SK-N-SH (cell line): ENCODE measurements around the gene ASPDH. TPM values are rescaled to one million over a fixed set of nuclear protein-coding genes. Genes with fewer than 3 reads are reported as not detected.

ENCODE experiments used
- CTCF ChIA-PET: fragments of 300-600, 350-600 bp; formaldehyde crosslinking; extraction: SDS; loops from one replicate; lab custom pipeline; 2021; lab: Yijun Ruan, JAX
- POLR2A ChIA-PET: fragments of 350-600 bp; sonication (Branson Sonifier 250); formaldehyde crosslinking; extraction: SDS; loops from one replicate; lab custom pipeline; 2020; ENCODE audit warnings: antibody characterized with exemption, inconsistent platforms; lab: Yijun Ruan, JAX
- DNase-seq: peaks from one replicate; pipeline ENCODE4 v3.0.0; 2012
- H2AFZ ChIP-seq: fragments of 200-600 bp; sonication (generic); 2 replicates; pipeline ENCODE4 v1.8.1; 2016; ENCODE audit warnings: antibody characterized with exemption, mild to moderate bottlenecking, low read depth
- H3F3A ChIP-seq: fragments of 200-600 bp; sonication (generic); replicated peaks from 2 replicates; pipeline ENCODE3; 2016; ENCODE audit warnings: antibody characterized with exemption, mild to moderate bottlenecking; ENCODE audit not compliant: insufficient read depth
- H3K27ac ChIP-seq, 2 experiments: fragments of 200-500 bp in 1 of 2; fragments of 200-600 bp in 1 of 2; sonication (Bioruptor generic) in 1 of 2; sonication (generic), shearing (Covaris generic) in 1 of 2; 2 replicates each; pipeline versions ENCODE4 v1.5.1 to v1.6.1; 2014 to 2016; ENCODE audit warnings: low read depth in 2 of 2, inconsistent platforms in 1 of 2, low read length in 1 of 2, mild to moderate bottlenecking in 1 of 2, mixed read lengths in 1 of 2
- H3K27me3 ChIP-seq: fragments of 200-600 bp; sonication (generic), shearing (Covaris generic); 2 replicates; pipeline ENCODE4 v1.6.1; 2016; ENCODE audit warnings: mixed run types; ENCODE audit not compliant: insufficient read depth
- H3K36me3 ChIP-seq, 2 experiments: fragments of 200-500 bp in 1 of 2; fragments of 200-600 bp in 1 of 2; sonication (Bioruptor generic) in 1 of 2; sonication (generic) in 1 of 2; replicated peaks in 1 of 2; 2 replicates each; pipeline versions ENCODE3 to v1.5.1; 2014 to 2016; ENCODE audit warnings: low read length in 1 of 2, mild to moderate bottlenecking in 1 of 2; ENCODE audit not compliant: insufficient read depth in 2 of 2, control insufficient read depth in 1 of 2
- H3K4me1 ChIP-seq, 2 experiments: fragments of 200-500 bp in 1 of 2; fragments of 200-600 bp in 1 of 2; sonication (Bioruptor generic) in 1 of 2; sonication (generic), shearing (Covaris generic) in 1 of 2; 2 replicates each; pipeline versions ENCODE4 v1.5.1 to v1.6.1; 2014 to 2016; ENCODE audit warnings: low read depth in 1 of 2, low read length in 1 of 2, mixed run types in 1 of 2; ENCODE audit not compliant: insufficient read depth in 2 of 2, control insufficient read depth in 1 of 2
- H3K4me2 ChIP-seq: fragments of 200-600 bp; sonication (generic), shearing (Covaris generic); 2 replicates; pipeline ENCODE4 v1.6.1; 2017; ENCODE audit warnings: mixed run types
- H3K4me3 ChIP-seq, 2 experiments: fragments of 200-500 bp in 1 of 2; fragments of 200-600 bp in 1 of 2; sonication (Bioruptor generic) in 1 of 2; sonication (generic), shearing (Covaris generic) in 1 of 2; 2 replicates each; pipeline versions ENCODE4 v1.5.1 to v1.8.1; 2014 to 2016; ENCODE audit warnings: low read depth in 2 of 2, inconsistent platforms in 1 of 2, low read length in 1 of 2, mild to moderate bottlenecking in 1 of 2, mixed read lengths in 1 of 2, moderate library complexity in 1 of 2
- H3K79me2 ChIP-seq: fragments of 200-600 bp; sonication (generic); 2 replicates; pipeline ENCODE4 v1.8.1; 2017; ENCODE audit warnings: mild to moderate bottlenecking; ENCODE audit not compliant: insufficient read depth
- H3K9ac ChIP-seq: fragments of 200-600 bp; sonication (generic); 2 replicates; pipeline ENCODE4 v1.6.1; 2017; ENCODE audit warnings: mixed run types
- H3K9me2 ChIP-seq: fragments of 200-600 bp; sonication (generic); 2 replicates; pipeline ENCODE4 v1.6.1; 2017; ENCODE audit warnings: mixed run types
- H3K9me3 ChIP-seq: fragments of 200-600 bp; sonication (generic); 2 replicates; pipeline ENCODE4 v1.6.1; 2017; ENCODE audit warnings: mixed run types, mild to moderate bottlenecking, moderate library complexity
- H4K20me1 ChIP-seq: fragments of 200-600 bp; sonication (generic); 2 replicates; pipeline ENCODE4 v1.6.1; 2017; ENCODE audit warnings: mild to moderate bottlenecking, mixed run types; ENCODE audit not compliant: insufficient read depth
- ELF1 ChIP-seq: IDR thresholded peaks from 2 replicates; pipeline ENCODE4 v1.4.0; 2012
- FOXM1 ChIP-seq: IDR thresholded peaks from 2 replicates; pipeline ENCODE4 v1.4.0; 2012; ENCODE audit warnings: low read depth, mild to moderate bottlenecking
- GABPA ChIP-seq: IDR thresholded peaks from 2 replicates; pipeline ENCODE4 v1.4.0; 2012; ENCODE audit warnings: low read depth, mild to moderate bottlenecking
- GATA2 ChIP-seq: sonication (generic); formaldehyde crosslinking; IDR thresholded peaks from 2 replicates; pipeline ENCODE4 v1.5.0; 2020; ENCODE audit warnings: mild to moderate bottlenecking, missing genetic modification reagents
- JUND ChIP-seq: IDR thresholded peaks from 2 replicates; pipeline ENCODE4 v1.4.0; 2012
- NFIC ChIP-seq: IDR thresholded peaks from 2 replicates; pipeline ENCODE4 v1.4.0; 2012; ENCODE audit warnings: borderline replicate concordance
- NRF1 ChIP-seq: IDR thresholded peaks from 2 replicates; pipeline ENCODE4 v1.6.1; 2012; ENCODE audit warnings: low read depth, mild to moderate bottlenecking, low read length
- POLR2AphosphoS5 ChIP-seq: IDR thresholded peaks from 2 replicates; pipeline ENCODE4 v1.6.1; 2012; ENCODE audit warnings: low read depth, low read length
- RAD21 ChIP-seq: IDR thresholded peaks from 2 replicates; pipeline ENCODE4 v1.6.1; 2012; ENCODE audit warnings: mild to moderate bottlenecking, low read length
- RCOR1 ChIP-seq: fragments of 150-350 bp; IDR thresholded peaks from 2 replicates; pipeline ENCODE4 v1.6.1; 2017; ENCODE audit warnings: antibody characterized with exemption, low read length
- RFX5 ChIP-seq: IDR thresholded peaks from 2 replicates; pipeline ENCODE4 v1.6.1; 2012; ENCODE audit warnings: mild to moderate bottlenecking, improper control_type of control experiment, low read length
- RXRA ChIP-seq: IDR thresholded peaks from 2 replicates; pipeline ENCODE4 v1.4.0; 2012; ENCODE audit warnings: low read depth, mild to moderate bottlenecking, borderline replicate concordance
- TAF1 ChIP-seq: IDR thresholded peaks from 2 replicates; pipeline ENCODE4 v1.6.1; 2012; ENCODE audit warnings: low read depth, mild to moderate bottlenecking, low read length, moderate library complexity, borderline replicate concordance
- YY1 ChIP-seq: IDR thresholded peaks from 2 replicates; pipeline ENCODE4 v1.4.0; 2012; ENCODE audit warnings: low read depth, mild to moderate bottlenecking
- WGBS: methylation state at CpG from one replicate; pipeline ENCODE4 v1.1.6; 2017; ENCODE audit warnings: low lambda C conversion rate; 5-methylcytosine and 5-hydroxymethylcytosine counted together
- polyA plus RNA-seq, 3 experiments: library from polyadenylated mRNA; depleted of rRNA; stranded (reverse); fragments of >200 nt; gene quantifications; 2 replicates each; pipeline ENCODE4 v1.2.3, GENCODE V29; 2012
- TF ChIP-seq, protein P1 (sequence below): IDR thresholded peaks from 2 replicates; pipeline ENCODE4 v1.4.0; 2012; ENCODE audit warnings: low read depth, borderline replicate concordance
- TF ChIP-seq, protein P2 (sequence below): IDR thresholded peaks from 2 replicates; pipeline ENCODE4 v1.4.0; 2012; ENCODE audit warnings: low read depth

ASPDH gene
- polyA plus RNA-seq, 1 of the 3 experiments (the other 2 are of a cell fraction) = 0.07 TPM

DNA sequence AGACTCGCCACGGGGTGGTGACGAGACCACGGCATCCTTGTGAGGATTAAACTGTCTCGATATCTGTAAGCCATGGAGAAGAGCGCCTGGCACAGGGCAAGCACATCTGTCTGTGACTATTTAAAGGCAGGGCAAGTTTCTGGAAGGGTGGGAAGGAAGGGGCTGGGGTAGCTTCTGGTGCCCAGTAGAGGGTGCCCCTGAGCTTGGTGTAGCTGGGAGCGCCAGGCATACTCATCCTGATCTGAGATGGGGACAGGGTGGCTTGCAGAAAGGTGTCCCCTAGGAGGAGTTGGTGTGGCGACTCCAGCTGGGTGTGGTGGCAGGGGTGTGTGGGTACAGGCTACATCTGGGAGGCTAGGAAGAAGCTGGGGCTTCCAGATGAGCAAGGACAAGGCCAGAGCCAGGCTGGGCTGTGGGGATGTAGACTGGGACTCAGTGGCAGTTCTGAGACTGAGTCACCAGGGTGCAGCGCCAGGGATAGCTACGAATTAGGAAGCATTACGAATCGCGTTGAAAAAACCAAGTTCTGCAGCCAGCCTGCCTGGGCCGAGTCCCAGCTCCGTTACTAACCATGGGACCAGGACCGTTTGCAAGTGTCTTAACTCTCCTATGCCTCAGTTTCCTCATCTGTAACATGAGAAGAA is 23.1 kb upstream of the ASPDH start:
- H3K9ac ChIP-seq = no peak overlapping the region
- no peaks in the 10 kb centered on the region for H3K79me2 ChIP-seq
- no peaks in the 10 kb centered on the region for H3K27me3 ChIP-seq
- no peak for TF ChIP-seq RXRA
- TF ChIP-seq, protein P1, sequence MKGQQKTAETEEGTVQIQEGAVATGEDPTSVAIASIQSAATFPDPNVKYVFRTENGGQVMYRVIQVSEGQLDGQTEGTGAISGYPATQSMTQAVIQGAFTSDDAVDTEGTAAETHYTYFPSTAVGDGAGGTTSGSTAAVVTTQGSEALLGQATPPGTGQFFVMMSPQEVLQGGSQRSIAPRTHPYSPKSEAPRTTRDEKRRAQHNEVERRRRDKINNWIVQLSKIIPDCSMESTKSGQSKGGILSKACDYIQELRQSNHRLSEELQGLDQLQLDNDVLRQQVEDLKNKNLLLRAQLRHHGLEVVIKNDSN = no peak
- TF ChIP-seq JUND = no peak
- TF ChIP-seq RFX5 = no peak
- TF ChIP-seq, protein P2, sequence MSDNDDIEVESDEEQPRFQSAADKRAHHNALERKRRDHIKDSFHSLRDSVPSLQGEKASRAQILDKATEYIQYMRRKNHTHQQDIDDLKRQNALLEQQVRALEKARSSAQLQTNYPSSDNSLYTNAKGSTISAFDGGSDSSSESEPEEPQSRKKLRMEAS = no peak
- TF ChIP-seq NRF1 = no peak
- TF ChIP-seq RCOR1 = no peak
- TF ChIP-seq ELF1 = no peak
- no peak for TF ChIP-seq RAD21
- TF ChIP-seq NFIC = no peak
- TF ChIP-seq POLR2AphosphoS5 = no peak
- no peak for TF ChIP-seq FOXM1
- TF ChIP-seq TAF1 = no peak
- TF ChIP-seq GABPA = no peak
- TF ChIP-seq, all 33 proteins: peak for 0
- H4K20me1 ChIP-seq = no peaks in the 10 kb centered on the region
- H3K4me2 ChIP-seq = no peak overlapping the region
- no peak overlapping the region for H3K4me3 ChIP-seq
- POLR2A ChIA-PET = no interaction called here
- no peaks in the 10 kb centered on the region; the same call in 1 of the 2 replicates for H3K9me3 ChIP-seq
- DNase-seq = no peak
- no peaks in the 10 kb centered on the region for H3K9me2 ChIP-seq
- no peak overlapping the region for H2AFZ ChIP-seq
- CTCF ChIA-PET = interaction anchor here (0.6 to 10.5 kb wide), 24 partner anchors 8 to 247 kb away, joined by 3 to 170 read pairs (median 7); partner anchors contain the start of gene JOSD2
- WGBS = 88% methylated on average over 16 of the region's 16 CpGs
- peaks cover 0 to 3% of the 10 kb centered on the region in 2 experiments; a peak in 1 of 4 replicates for H3K4me1 ChIP-seq
- no peak overlapping the region for H3K27ac ChIP-seq
- H3F3A ChIP-seq = no peaks in the 10 kb centered on the region
- peaks cover 0 to 13% of the 10 kb centered on the region in 2 experiments for H3K36me3 ChIP-seq

DNA sequence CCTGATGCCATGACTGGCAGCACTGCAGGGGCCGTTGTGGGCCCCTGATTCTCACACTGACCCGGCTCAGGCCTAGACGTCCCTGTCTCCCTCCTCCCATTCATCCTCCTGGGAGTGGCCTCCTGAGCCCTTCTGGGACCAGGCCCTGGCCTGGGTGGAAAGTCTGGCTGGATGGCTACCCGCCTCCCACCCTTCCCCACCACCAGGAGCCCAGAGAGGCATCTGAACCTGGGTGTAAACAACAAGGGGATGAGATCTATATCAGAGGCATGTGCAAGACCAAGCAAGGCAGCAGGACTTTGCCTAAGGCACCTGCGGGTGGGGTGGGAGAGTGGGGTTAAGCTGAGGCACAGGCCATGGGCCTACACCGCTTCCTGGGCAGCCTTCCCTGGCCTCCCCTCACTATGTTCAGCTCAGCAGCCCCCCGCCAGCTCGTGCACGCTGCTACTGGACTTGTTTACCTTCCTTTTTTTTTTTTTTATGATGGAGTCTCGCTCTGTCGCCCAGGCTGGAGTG is 22.0 kb upstream of the ASPDH start:
- TF ChIP-seq GATA2 (CRISPR knock-in tag) (peak; percentile 45), RXRA (no peak), YY1 (no peak)
- no peaks in the 10 kb centered on the region for H3K79me2 ChIP-seq
- H4K20me1 ChIP-seq = no peaks in the 10 kb centered on the region
- H3K9me3 ChIP-seq = no peaks in the 10 kb centered on the region; the same call in 1 of the 2 replicates
- no peaks in the 10 kb centered on the region for H3F3A ChIP-seq
- peaks cover 0 to 13% of the 10 kb centered on the region in 2 experiments for H3K36me3 ChIP-seq
- peaks cover 0 to 3% of the 10 kb centered on the region in 2 experiments; a peak in 1 of 4 replicates for H3K4me1 ChIP-seq
- no peak overlapping the region for H3K9ac ChIP-seq
- CTCF ChIA-PET = interaction anchor here (0.8 to 10.5 kb wide), 9 partner anchors 10 to 248 kb away, joined by 3 to 170 read pairs (median 4); no protein-coding TSS in a partner anchor
- no peak overlapping the region for H2AFZ ChIP-seq
- DNase-seq = no peak
- H3K27ac ChIP-seq = no peak overlapping the region; a peak in 1 of 4 replicates
- no peak overlapping the region for H3K4me3 ChIP-seq
- 78% methylated on average over 10 of the region's 11 CpGs for WGBS
- POLR2A ChIA-PET = no interaction called here
- no peaks in the 10 kb centered on the region for H3K9me2 ChIP-seq
- H3K27me3 ChIP-seq = no peaks in the 10 kb centered on the region
- no peak overlapping the region for H3K4me2 ChIP-seq
